ENCODE data around the gene KLHDC4.
"Not testable (repeated sequence)": the region's sequence is repeated elsewhere in the genome, so short reads cannot be mapped to it uniquely, and the experiment has no call there.

Gene KLHDC4
- 67.4 to 212 (median 168) reads per million in 4 experiments for total RNA-seq

- DNase-seq = peak; percentile 75
These were observed at the start of gene KLHDC4 for GRCh38 chr16:87765776-87766484. Gene KLHDC4 (minus strand): TSS chr16:87765986. CDS start chr16:87765890, 96 bp downstream.

DNA sequence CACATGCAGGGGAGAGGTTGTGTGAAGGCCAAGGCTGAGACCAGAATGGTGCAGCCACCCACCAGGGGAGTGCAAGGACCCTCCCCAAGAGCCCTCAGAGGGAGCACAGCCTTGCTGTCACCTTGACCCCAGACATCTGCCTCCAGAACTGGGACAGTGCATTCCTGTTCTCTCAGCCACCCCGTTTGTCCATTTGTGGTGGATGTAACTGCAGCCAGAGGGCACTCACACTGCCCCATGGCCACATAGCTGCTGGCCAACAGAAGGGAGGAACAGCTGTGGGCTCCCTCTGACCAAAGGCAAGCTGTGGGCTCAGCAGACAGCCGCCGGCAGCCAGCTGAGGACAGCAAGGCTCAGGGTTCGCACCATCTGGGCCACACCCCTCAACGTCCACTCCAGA, 49.8 kb upstream of the KLHDC4 start:
- no peak for DNase-seq

DNA sequence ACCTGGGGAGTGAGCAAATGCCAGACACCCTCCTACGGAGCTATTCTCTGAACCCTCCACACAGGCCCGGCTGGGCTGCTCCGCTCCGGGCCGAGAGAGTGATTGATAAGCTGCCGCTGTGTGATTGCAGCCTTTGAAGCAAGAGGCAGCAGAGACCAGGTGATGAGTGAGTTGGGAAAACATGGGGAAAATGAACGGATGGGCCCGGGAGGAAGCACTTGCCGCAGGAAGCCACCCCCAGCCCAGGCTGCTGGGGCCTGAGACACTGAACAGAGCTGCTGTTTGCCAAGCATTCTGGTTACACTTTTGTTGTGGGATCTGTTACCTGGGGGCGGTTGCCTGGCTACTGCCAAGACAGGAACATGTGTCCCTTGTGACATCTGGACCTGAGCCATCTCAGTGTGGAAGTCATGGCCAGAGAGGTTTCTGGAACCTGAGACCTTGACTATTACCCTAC, 46.4 kb upstream of the KLHDC4 start:
- no peak for DNase-seq

GRCh38 chr16:87811454-87811853, 45.7 kb upstream of the KLHDC4 start:
- not testable (repeated sequence) for DNase-seq

DNA sequence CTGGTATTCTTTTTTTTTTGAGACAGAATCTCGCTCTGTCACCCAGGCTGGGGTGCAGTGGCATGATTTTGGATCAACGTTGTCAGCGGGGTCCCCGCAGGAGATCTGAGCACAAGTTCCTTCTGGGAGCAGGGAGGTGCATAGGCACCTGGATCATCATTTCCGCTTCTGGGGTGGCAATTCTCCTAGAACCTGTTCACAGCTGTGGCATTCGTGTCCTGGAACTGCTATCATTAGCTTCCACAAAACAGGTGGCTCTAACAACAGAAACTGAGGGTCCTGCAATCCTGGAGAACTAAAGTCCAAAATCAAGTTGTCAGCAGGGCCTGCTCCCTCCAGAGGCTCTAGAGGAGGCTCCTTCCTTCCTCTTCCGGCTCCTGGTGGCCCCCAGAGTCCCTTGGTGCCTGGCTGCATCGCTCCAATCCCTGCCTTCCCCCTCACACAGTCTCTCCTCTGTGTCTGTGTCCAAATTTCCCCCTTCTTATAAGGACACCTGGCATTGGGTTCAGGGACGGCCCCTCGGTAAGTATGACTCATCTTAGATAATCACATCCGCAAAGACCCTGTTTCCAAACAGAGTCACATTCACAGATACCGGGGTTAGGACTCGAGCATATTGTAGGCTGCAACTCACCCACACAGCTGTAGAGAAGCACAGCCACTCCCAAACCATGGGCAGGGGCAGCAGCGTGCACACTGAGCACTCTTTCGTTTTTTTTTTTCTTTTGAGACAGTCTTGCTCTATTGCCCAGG, 43.5 kb upstream of the KLHDC4 start:
- no peak for DNase-seq

DNA sequence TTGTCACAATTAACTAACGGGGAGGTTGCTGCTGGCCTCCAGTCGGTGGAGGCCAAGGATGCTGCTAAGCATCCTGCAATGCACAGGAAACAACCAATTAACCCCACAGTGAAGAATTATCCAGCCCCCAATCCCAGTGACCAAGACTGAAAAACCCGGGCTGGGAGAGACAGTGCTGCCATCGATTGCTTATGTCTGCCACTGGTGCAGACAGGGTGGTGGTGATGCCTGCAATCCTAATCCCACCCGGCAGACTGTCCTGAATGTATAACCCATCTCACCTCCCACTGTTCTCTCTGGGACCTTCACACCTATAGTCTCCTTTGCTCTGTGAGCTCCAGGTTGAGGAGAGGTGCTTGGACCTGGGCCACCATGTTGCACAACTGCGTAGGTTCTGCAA, 42.3 kb upstream of the KLHDC4 start:
- DNase-seq = no peak

DNA sequence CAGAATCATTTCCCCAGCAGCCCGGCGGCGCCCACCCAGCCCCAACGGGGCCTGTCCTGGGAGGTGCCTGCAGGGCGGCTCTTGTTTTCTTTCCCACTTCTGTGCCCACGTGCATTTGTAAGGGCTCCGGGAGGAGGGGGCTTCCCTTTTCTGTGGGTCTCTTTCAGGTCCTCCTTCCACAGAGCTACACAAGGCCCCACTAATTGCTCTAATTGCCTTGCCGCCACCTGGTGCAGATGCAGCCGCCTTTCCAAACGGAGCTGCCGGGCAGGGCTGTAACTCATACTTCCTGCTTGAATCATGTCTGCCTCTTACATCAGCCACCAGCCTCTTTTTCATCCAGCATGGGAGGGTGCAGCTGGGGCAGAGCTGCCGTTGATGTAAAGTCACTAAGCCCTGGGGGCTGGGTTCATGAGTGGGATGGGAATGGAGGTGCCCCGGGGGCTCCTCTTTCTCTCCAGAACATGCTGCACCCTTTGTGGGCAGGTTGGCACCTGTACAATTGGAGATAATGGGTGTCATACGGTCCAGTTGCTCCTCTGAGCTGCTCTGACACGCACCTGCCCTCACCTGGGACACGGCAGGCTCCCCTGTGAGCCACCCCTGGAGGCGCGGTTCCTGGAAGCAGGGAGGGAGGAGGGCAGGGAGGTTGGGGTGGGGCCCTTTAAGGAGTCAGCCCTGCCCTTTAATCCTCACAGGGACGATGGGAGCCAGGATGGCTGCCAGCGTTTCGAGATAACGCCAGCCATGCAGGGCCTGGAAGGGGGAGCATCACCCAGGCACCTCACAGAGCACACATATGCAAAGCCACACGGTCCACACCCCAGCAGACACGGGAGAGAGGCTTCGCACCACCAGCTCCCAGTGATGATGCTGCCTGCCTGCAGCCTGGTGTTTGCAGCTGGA, 41.1 kb upstream of the KLHDC4 start:
- no peak for DNase-seq

DNA sequence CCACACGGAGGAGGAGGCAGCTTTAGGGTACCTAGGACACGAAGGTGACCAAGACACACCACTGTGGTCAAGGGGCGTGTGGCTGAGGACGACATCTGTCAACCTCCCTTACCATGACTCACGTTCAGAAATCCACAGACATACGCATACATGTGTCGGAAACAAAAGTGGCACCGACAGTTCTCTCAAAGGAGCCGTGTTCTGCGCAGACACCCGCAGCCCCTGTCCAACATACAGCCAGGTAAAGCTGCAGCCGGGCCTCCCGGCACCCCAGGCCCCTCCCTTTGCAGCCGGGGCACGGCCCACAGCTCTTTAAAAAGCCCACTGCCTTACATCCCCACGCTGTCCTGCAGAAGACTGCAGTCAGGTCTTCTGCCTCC, 40.5 kb upstream of the KLHDC4 start:
- no peak for DNase-seq

GRCh38 chr16:87803385-87803784, 37.6 kb upstream of the KLHDC4 start:
- DNase-seq = no peak

DNA sequence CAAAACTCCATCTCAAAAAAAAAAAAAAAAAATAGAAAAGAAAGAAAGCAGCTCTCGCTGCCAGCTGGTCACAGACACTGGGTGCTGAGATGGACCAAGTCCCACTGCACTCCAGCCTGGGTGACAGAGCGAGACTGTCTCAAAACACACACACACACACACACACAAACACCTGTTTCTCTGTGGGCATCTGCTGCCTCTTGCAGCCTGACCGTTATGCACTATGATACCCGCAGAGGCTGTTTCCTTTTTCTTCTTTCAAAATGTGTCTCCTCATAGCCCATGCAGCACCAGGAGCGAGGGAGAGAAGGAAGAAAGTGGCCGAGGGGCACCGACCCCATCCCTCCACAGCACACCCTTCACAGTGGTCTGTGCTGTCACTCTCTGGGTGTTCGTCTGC, 36.9 kb upstream of the KLHDC4 start:
- DNase-seq = no peak

DNA sequence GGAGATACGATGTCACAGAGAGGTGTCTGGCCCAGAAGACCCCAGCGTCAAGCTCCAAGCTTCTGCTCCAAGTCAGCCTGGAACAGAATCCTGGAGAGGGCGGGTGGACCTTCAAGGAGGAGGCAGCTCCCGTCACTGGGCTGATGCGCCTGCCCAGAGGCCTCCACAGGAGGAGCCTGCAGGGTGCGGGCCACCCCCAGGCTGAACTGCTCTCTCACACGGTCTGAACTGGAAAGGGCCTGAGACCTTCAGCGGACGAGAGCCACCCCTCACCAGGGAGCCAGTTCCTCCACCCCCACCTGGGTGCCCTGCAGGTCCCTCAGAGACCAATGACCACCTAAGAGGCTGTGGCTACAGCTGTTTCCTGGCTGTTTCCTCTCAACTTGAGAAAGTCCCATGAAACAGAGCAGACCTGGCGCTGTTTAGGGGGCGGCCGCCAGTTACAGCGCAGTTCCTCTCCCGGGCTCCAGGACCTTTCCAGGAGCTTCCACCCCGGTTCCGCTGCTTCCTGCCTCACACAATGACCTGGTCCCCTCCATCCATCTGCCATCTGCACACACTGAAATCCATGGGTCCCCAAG, 36.0 kb upstream of the KLHDC4 start:
- no peak for DNase-seq

- DNase-seq = no peak
These were observed 34.7 kb upstream of the KLHDC4 start for GRCh38 chr16:87800497-87800896.

DNA sequence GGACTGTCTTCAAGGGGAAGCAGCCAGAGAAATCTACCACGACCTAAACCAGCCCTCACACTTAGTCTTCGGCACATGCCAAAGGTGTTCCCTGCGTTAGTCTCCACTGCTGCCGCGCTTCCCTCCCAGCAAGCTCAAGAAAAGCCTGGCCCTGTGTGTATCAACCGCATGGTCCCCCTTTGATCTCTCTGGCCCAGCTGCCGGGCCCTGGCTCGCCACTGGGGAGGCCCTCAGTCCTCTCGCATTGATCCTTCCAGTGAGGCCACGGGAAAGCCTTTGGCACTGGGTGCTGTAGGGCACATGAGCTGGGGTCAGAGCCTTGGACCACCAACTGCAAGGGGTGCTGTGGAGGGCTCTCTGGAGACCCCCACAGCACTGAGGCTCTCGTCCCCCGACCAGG, 29.6 kb upstream of the KLHDC4 start:
- DNase-seq = no peak

DNA sequence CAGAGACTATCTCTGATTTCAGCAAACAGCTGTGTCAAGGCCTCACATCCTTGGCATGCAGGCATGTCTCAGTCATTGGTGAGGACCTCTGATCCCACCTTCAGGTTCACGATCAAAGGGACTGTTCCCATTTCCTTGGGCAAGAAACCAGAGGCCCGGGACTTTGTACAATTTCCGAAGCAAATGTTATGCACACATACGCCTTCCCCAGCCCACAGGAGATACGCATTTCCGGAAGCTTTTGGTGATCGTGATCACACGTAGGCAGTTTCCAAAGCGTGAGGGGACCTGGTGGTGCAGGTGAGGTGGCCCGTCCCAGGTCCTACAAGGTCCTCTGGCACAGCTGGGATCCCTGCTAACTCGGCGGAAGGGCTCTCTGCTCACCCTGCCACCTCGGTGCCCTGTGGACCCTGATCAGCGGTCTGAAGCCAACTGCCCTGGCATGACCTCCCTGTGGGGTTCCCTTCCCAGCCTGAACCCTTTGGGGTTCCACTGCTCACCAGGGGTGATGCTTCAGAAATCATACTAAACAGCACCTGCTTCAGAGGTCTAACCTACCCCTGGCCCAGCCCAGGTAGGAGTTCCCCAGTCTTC, 28.8 kb upstream of the KLHDC4 start:
- no peak for DNase-seq

- no peak for DNase-seq
These were observed 26.4 kb upstream of the KLHDC4 start for GRCh38 chr16:87792205-87792565.

GRCh38 chr16:87791295-87792204, 25.8 kb upstream of the KLHDC4 start:
- no peak for DNase-seq

GRCh38 chr16:87790292-87791100, 24.7 kb upstream of the KLHDC4 start:
- no peak for DNase-seq

DNA sequence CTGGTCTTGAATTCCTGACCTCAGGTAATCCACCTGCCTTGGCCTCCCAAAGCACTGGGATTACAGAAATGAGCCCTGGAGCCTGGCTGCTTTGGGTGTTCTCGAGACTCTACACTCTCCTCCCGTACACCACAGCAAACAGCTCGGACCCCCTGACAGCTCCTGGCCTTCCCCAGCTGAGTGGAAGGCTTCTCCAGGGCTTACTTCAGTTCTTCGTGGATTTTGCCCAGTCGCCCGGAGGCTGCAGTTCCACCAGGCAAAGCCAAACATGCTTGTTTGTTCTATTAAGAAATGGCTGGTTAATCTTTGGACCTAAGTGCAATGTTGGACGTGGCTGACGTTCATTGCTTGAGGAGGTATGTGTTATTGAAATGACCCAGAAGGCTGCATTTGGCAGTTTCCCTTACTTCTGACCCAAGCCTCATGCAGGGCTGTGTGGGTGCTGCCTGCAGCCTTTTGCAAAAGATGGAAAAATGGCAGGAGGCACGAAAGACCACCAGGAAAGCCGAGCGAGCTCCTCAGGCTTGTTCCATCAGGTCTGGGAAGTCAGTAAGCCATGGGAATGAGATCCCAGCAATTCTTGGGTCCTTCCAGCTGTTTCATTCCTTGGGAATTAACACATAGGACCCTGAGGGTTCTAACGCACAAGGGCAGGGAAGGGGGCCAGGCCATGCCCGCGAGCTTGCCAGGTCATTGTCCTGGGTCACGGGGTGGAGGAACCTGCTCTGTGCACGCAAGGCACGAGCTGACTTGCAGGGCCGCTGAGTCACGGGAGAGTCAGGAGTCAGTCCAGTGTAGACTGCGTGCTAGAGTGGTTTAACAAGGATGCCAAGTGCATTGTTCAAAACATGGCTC, 23.9 kb upstream of the KLHDC4 start:
- no peak for DNase-seq

GRCh38 chr16:87788730-87789436, 23.1 kb upstream of the KLHDC4 start:
- not testable (repeated sequence) for DNase-seq

All from effector CD8-positive, alpha-beta T cell (primary cell).